AG08396 (cell line): ENCODE data around the gene RPL31.
A peak's percentile ranks its signal among the peaks of the same experiment; 100 is the strongest.

Experiments
- DNase-seq: peaks from one replicate; pipeline ENCODE4 v3.0.0; 2012; ENCODE audit warnings: low spot score, mixed read lengths

The RPL31 gene

GRCh38 chr2:100975521-100975785 lies 26.6 kb upstream of the RPL31 start:
- no peak for DNase-seq

- no peak for DNase-seq
Observed at GRCh38 chr2:100976061-100976460, 26.0 kb upstream of the RPL31 start.

GRCh38 chr2:100976645-100977391 lies 25.3 kb upstream of the RPL31 start:
- DNase-seq = no peak

GRCh38 chr2:100977511-100977910 lies 24.6 kb upstream of the RPL31 start:
- no peak for DNase-seq

GRCh38 chr2:100978582-100979191 lies 23.4 kb upstream of the RPL31 start:
- DNase-seq = peak; percentile 65

GRCh38 chr2:100980046-100980445 lies 22.0 kb upstream of the RPL31 start:
- no peak for DNase-seq

- no peak for DNase-seq
Observed at GRCh38 chr2:100981011-100981410, 21.1 kb upstream of the RPL31 start.

- DNase-seq = no peak
Observed at GRCh38 chr2:100982431-100982861, 19.6 kb upstream of the RPL31 start.

- DNase-seq = no peak
Observed at GRCh38 chr2:100983201-100983600, 18.9 kb upstream of the RPL31 start.

GRCh38 chr2:100983684-100984310 lies 18.3 kb upstream of the RPL31 start:
- no peak for DNase-seq

GRCh38 chr2:100984892-100985307 lies 17.2 kb upstream of the RPL31 start:
- peak; percentile 80 for DNase-seq

- no peak for DNase-seq
Observed at GRCh38 chr2:100986157-100986556, 15.9 kb upstream of the RPL31 start.

- no peak for DNase-seq
Observed at GRCh38 chr2:100987536-100987935, 14.6 kb upstream of the RPL31 start.

GRCh38 chr2:100987974-100988373 lies 14.1 kb upstream of the RPL31 start:
- DNase-seq = no peak

GRCh38 chr2:100988630-100989417 lies 13.3 kb upstream of the RPL31 start:
- DNase-seq = no peak

GRCh38 chr2:100989666-100990065 lies 12.4 kb upstream of the RPL31 start:
- DNase-seq = no peak

GRCh38 chr2:100990166-100990565 lies 11.9 kb upstream of the RPL31 start:
- DNase-seq = no peak

GRCh38 chr2:100990650-100991403 lies 11.3 kb upstream of the RPL31 start:
- DNase-seq = no peak

GRCh38 chr2:100991404-100991773 lies 10.7 kb upstream of the RPL31 start:
- no peak for DNase-seq

GRCh38 chr2:100992262-100992661 lies 9.8 kb upstream of the RPL31 start:
- DNase-seq = no peak

GRCh38 chr2:100993294-100993693 lies 8.8 kb upstream of the RPL31 start:
- DNase-seq = no peak
